Right cardiac atrium (tissue), 5 donors: ENCODE results near the gene ZC3HAV1. TPM values are rescaled to one million over a fixed set of nuclear protein-coding genes. Genes with fewer than 3 reads are reported as not detected.
"Not testable (repeated sequence)": the region's sequence is repeated elsewhere in the genome, so short reads cannot be mapped to it uniquely, and the experiment has no call there.

Source experiments
- ATAC-seq, 2 donors: fragments of 200-7000 bp; cut with Tn5 transposase; one replicate each; pipeline versions ENCODE4 v1.8.0 to v1.9.1; 2020; ENCODE audit warnings: moderate library complexity in 2 of 2, mild to moderate bottlenecking in 1 of 2
- DNase-seq, 3 donors: peaks; one replicate each; pipeline ENCODE4 v3.0.0-alpha.2; 2020
- H3K27ac ChIP-seq: one replicate; pipeline ENCODE4 v1.5.1; 2013; ENCODE audit warnings: mild to moderate bottlenecking, low read length, control low read depth, moderate library complexity
- H3K27me3 ChIP-seq: one replicate; pipeline ENCODE4 v1.6.1; 2013; ENCODE audit not compliant: control insufficient read depth, insufficient read depth
- H3K4me1 ChIP-seq: one replicate; pipeline ENCODE4 v1.6.1; 2013; ENCODE audit warnings: low read length; ENCODE audit not compliant: control insufficient read depth, insufficient read depth
- H3K4me3 ChIP-seq: one replicate; pipeline ENCODE4 v1.5.1; 2013; ENCODE audit warnings: low read length, control low read depth
- H3K9me3 ChIP-seq: one replicate; pipeline ENCODE4 v1.6.1; 2013; ENCODE audit warnings: low read length; ENCODE audit not compliant: control insufficient read depth
- WGBS: extraction: QIAGEN DNeasy Blood & Tissue Kit; methylation state at CpG from one replicate; pipeline ENCODE4 v1.1.7; 2013; 5-methylcytosine and 5-hydroxymethylcytosine counted together
- intact Hi-C, 4 donors: fragments of 100-400 bp; cut with DNase I; formaldehyde crosslinking; loops; one replicate each; pipeline versions ENCODE4 v1.11.0 to v1.14.0; 2022 to 2023
- polyA plus RNA-seq: library from polyadenylated mRNA; stranded (reverse); fragments of 200-250 nt; gene quantifications from one replicate; pipeline ENCODE4 v1.2.3, GENCODE V29; 2013
- total RNA-seq, 4 donors: library from RNA; stranded (reverse); fragmentation: NEBNext Ultra II Directional; extraction: Animal tissue kit (Norgen Biotek cat#: 25700); gene quantifications; one replicate each; pipeline ENCODE4 v1.2.1, GENCODE V29; 2021
- donor health status: healthy with polysubstance abuse.
- donor health status: DM: no; HTN: yes; CAD: no.
- donor health status: DM: no; HTN: no; CAD: no.
- donor health status: DM: no; HTN: yes; CAD: no; lungs with severe emphysema.
- donor health status: DM: yes; HTN: yes; CAD: no.

The ZC3HAV1 gene
- total and polyA plus RNA-seq, 5 donors, result 4.1 to 14.1 (median 9.1) TPM

DNA sequence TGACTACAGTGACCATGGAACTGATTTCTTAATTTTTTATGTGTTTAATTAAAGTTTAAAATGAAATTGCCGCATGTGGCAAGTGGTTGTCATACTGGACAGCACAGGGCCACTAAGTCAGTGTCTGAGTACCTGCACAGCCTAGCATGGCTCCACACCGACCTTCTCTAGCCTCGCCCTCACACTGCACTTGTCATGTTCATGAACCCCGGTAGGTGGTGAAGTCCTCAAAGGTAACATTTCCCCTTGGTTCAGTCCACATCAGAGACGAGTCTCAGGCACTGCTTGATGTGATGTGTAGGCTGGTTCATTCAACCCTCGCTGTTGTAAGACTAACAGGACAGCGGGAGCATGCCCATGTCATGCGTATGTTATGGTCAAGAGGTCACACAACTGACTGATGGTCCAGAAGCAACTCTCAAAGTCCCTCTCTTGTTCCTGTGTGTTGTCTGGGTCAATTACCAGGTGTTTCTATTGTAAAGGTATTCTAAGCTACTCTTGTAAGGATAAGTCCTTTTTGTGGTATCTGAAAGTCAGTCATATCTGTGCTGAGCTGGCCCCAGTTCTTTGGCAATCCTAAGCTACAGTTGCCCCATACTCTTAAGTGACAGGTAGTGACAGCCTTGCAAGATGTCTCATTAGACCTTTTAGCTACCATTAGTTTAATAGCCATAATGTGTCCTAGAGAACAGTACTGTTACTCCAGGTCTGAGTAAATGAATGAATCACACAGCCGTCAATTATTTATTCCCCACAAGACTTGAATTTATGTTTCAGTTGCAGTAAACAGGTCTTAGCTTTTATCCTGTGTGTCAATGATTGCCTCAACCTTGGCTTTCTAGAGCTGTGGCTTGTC lies 40.7 kb downstream of the ZC3HAV1 start:
- no peak for DNase-seq
- intact Hi-C loops, result no loop called here
- Histone ChIP-seq H3K27me3 (no peaks in the 10 kb centered on the region), H3K27ac (no peak overlapping the region), H3K4me3 (no peak overlapping the region), H3K4me1 (no peaks in the 10 kb centered on the region), H3K9me3 (no peaks in the 10 kb centered on the region)
- ATAC-seq, result peak in 1 of 2 donors; percentile 31
- 98% methylated on average over 9 of the region's 9 CpGs for WGBS

GRCh38 chr7:139066315-139066714 lies 43.2 kb downstream of the ZC3HAV1 start:
- H3K4me1 ChIP-seq, result no peaks in the 10 kb centered on the region
- WGBS, result 80% methylated on average over 9 of the region's 9 CpGs
- no peak for ATAC-seq
- no peak for DNase-seq
- no peaks in the 10 kb centered on the region for H3K27me3 ChIP-seq
- H3K4me3 ChIP-seq, result no peak overlapping the region
- no peaks in the 10 kb centered on the region for H3K9me3 ChIP-seq
- intact Hi-C loops, result no loop called here
- no peak overlapping the region for H3K27ac ChIP-seq

GRCh38 chr7:139065323-139065722 lies 44.2 kb downstream of the ZC3HAV1 start:
- Histone ChIP-seq H3K27ac (no peak overlapping the region), H3K4me3 (no peak overlapping the region), H3K27me3 (no peaks in the 10 kb centered on the region), H3K9me3 (no peaks in the 10 kb centered on the region), H3K4me1 (no peaks in the 10 kb centered on the region)
- DNase-seq, result no peak
- WGBS, result 92% methylated on average over 11 of the region's 11 CpGs
- no peak for ATAC-seq
- intact Hi-C loops, result no loop called here

- DNase-seq (no peak), ATAC-seq (no peak)
- WGBS, result 83% methylated on average over 5 of the region's 5 CpGs
- no peak overlapping the region for H3K27ac ChIP-seq
- intact Hi-C loops, result no loop called here
- no peaks in the 10 kb centered on the region for H3K9me3 ChIP-seq
- no peaks in the 10 kb centered on the region for H3K27me3 ChIP-seq
- H3K4me3 ChIP-seq, result no peak overlapping the region
- H3K4me1 ChIP-seq, result no peaks in the 10 kb centered on the region
Measured at GRCh38 chr7:139061416-139061815, 48.1 kb downstream of the ZC3HAV1 start.

- no peak for DNase-seq
- intact Hi-C loops, result no loop called here
- 75% methylated on average over 5 of the region's 5 CpGs for WGBS
- no peaks in the 10 kb centered on the region for H3K9me3 ChIP-seq
- no peaks in the 10 kb centered on the region for H3K27me3 ChIP-seq
- H3K4me1 ChIP-seq, result no peaks in the 10 kb centered on the region
- no peak overlapping the region for H3K27ac ChIP-seq
- H3K4me3 ChIP-seq, result no peak overlapping the region
- no peak for ATAC-seq
Measured at GRCh38 chr7:139060695-139061237, 48.8 kb downstream of the ZC3HAV1 start.

DNA sequence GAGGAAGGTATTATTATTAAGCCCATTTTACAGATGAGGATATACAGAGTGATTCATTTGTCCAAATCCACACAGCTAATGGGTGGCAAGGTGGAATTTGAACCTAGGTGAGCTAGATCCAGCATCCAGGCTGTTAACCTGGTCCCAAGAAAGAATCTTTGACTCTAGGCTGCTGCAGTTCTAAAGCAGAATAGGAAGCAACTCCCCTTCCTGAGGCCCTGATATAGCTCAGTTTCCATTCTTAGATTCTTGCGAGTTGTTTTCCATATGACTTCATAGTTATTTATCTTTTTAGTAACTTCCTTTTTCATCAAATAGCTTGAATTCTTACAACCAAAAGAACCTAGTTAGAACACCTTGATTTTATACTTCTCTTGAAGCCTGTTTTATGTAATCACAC lies 49.6 kb downstream of the ZC3HAV1 start:
- 42% methylated on average over 1 of the region's 1 CpG for WGBS
- H3K9me3 ChIP-seq, result no peaks in the 10 kb centered on the region
- H3K27ac ChIP-seq, result peak overlapping the region; percentile 75
- intact Hi-C loops, result no loop called here
- no peaks in the 10 kb centered on the region for H3K27me3 ChIP-seq
- no peak for DNase-seq
- no peaks in the 10 kb centered on the region for H3K4me1 ChIP-seq
- peak; percentile 70 to 86 for ATAC-seq
- no peak overlapping the region for H3K4me3 ChIP-seq

DNA sequence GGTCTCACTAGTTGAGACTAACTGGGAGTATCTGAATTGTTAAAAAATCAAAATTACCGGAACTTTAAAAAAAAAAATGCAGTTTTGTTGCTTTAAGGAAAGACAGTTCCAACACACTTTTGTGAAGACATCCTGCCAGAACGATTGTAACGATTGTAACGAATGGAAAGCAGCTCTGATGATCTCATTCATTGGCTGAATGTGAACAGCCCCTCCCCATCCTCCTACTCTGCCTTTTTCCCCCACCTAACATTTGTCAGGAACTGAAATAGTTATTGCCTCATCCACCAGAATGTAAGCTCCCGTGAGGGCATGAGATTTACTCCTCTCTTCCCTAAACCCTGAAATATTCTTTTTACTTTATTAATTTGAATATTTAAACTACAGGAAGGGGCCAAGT lies 50.6 kb downstream of the ZC3HAV1 start:
- H3K4me3 ChIP-seq, result no peak overlapping the region
- H3K4me1 ChIP-seq, result no peaks in the 10 kb centered on the region
- H3K27ac ChIP-seq, result peak overlapping the region; percentile 62
- intact Hi-C loops, result no loop called here
- H3K9me3 ChIP-seq, result no peaks in the 10 kb centered on the region
- WGBS, result 27% methylated on average over 5 of the region's 5 CpGs
- peak; percentile 79 to 95 for ATAC-seq
- DNase-seq, result no peak
- H3K27me3 ChIP-seq, result no peaks in the 10 kb centered on the region

DNA sequence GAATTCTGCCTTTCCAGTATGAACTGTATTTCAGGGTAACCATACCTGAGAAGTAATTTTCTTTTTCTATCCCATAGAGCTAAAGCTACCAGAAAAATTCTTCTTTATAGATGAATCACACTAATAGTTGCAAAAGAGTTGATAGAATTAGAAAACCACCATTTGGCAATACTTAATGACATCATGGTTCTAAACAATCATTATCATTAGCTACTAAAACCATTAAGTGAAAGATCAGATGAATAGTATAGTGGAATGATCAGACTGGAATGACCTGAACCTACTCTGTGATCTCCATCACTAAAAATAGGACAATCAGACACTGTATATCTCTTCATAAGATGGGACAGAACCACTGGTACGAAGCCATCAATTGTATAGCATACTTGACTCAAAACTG lies 53.8 kb downstream of the ZC3HAV1 start:
- ATAC-seq, result no peak
- Histone ChIP-seq H3K27me3 (no peaks in the 10 kb centered on the region), H3K4me3 (no peak overlapping the region), H3K27ac (no peak overlapping the region), H3K9me3 (no peaks in the 10 kb centered on the region), H3K4me1 (no peaks in the 10 kb centered on the region)
- DNase-seq, result no peak
- intact Hi-C loops, result no loop called here
- 97% methylated on average over 1 of the region's 1 CpG for WGBS

- WGBS, result 96% methylated on average over 14 of the region's 14 CpGs
- ATAC-seq, H3K27me3 ChIP-seq, H3K9me3 ChIP-seq, H3K4me1 ChIP-seq, H3K4me3 ChIP-seq, H3K27ac ChIP-seq, intact Hi-C loops, DNase-seq: not testable (repeated sequence)
Measured at GRCh38 chr7:139054656-139055055, 54.9 kb downstream of the ZC3HAV1 start.

- 74% methylated on average over 2 of the region's 2 CpGs for WGBS
- no peak for ATAC-seq
- Histone ChIP-seq H3K27me3 (no peaks in the 10 kb centered on the region), H3K4me3 (no peak overlapping the region), H3K4me1 (no peaks in the 10 kb centered on the region), H3K27ac (no peak overlapping the region), H3K9me3 (no peaks in the 10 kb centered on the region)
- DNase-seq, result no peak
- intact Hi-C loops, result no loop called here
Measured at GRCh38 chr7:139054101-139054500, 55.4 kb downstream of the ZC3HAV1 start.

- DNase-seq, result no peak
- H3K27ac ChIP-seq, result no peak overlapping the region
- no peak for ATAC-seq
- no peaks in the 10 kb centered on the region for H3K9me3 ChIP-seq
- no peaks in the 10 kb centered on the region for H3K27me3 ChIP-seq
- H3K4me3 ChIP-seq, result no peak overlapping the region
- intact Hi-C loops, result no loop called here
- no peaks in the 10 kb centered on the region for H3K4me1 ChIP-seq
Measured at GRCh38 chr7:139051655-139052054, 57.9 kb downstream of the ZC3HAV1 start.
